ENCODE data around the gene AKAP1.
A peak's percentile ranks its signal among the peaks of the same experiment; 100 is the strongest.
"Not testable (repeated sequence)": the region's sequence is repeated elsewhere in the genome, so short reads cannot be mapped to it uniquely, and the experiment has no call there.

Gene AKAP1

DNA sequence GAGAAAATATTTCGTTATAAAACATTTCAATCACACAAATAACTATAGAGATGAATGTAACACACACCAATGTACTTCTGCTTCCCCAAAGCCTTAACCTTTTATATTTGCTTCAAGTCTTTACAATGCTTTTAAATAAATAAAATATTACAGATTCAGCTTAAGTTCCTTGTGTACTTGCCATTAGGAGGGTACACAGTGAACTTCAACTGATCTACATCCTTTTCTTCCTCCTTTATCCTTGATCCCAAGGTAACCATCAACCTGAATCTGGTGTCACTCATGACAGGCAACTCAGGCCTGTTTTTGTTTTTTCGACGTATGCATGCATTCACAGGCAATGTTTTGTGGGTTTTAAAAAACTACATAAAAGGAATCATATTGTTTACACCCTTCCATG is 9.3 kb upstream of the AKAP1 start:
- no peak for DNase-seq

DNA sequence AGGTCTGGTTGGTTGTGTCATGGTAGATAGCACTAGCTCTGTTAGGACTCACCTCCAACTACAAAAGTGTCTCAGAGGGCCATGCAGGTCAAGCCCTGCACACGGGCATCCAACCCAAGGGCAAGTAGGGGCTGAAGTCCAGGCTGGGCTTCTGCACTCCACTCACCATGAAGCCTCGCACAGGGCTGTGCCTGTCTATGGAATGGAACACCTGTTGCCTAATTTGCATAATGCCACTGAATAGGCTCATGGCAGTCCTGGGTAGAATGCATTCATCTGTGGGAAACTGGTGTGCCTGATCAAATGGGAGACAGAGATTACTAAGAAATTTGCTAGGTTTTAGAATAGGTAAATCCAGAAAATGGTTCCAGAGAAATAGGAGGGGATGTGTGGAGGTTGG is 8.0 kb upstream of the AKAP1 start:
- DNase-seq: no peak

GRCh38 chr17:57078274-57078673 is 6.8 kb upstream of the AKAP1 start:
- DNase-seq: no peak

DNA sequence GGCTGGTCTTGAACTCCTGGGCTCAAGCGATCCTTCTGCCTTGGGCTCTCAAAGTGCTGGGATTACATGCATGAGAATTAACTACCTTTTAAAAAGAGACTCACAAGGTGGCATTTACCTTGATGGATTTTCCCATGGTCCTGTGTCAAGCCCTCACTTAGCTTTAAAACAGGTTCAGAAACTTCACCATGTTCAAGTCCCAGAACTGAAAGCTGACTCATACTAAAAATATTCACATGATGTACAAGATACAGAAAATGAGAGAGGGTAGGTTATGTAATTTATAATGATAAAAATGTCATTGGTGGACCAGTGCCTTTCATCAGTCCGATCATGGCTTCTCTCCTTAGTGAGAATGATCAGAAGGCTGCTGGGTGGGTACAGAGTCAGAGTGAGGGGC is 4.3 kb upstream of the AKAP1 start:
- no peak for DNase-seq

GRCh38 chr17:57082441-57082840 is 2.6 kb upstream of the AKAP1 start:
- no peak for DNase-seq

- no peak for DNase-seq
These were observed 665 bp upstream of the AKAP1 start for GRCh38 chr17:57084361-57084801.

- DNase-seq: peak in 1 of 2 experiments; percentile 24
These were observed 512 bp downstream of the AKAP1 start for GRCh38 chr17:57085448-57086068.

DNA sequence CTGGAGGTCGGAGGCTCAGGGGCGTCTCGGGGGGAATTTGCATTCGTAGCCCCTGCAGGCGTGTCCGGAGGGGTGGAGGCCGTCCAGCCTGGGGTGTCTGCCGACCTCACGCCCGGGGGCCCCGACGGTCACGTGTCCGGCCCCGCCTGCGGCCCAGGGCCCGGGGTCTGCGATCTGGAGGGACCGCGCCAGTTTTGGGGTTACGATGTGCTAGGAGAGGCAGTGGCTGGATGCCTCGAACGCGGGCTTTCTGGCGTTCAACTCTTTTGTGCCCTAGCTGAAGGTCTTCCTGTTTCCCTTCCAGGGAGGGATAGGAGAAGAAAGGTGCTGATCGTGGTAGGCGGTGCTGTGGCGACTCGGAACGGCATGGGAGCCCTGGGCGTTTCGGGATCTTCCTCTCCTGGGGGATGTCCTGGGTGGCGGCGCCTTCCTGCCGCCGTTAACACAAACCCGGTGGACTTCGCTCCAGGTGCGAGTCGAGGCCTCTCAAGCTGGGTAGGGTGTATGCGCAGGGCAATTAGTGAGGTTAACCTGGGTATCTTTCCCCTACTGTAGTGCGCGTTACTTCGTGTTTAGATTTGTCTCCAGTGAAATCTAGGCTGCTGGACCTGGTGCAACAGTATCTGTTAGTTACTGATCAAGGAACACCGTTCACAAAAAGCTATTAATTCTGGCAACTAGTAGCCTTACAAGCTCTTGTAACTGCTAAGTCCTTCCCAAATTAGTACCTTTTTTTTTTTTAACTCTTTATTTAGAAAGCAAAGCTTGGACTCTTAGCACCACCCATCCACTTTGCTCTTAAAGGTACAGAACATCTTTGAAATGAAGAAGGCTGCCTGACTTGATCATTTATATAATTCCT is 1.3 kb downstream of the AKAP1 start:
- no peak for DNase-seq

DNA sequence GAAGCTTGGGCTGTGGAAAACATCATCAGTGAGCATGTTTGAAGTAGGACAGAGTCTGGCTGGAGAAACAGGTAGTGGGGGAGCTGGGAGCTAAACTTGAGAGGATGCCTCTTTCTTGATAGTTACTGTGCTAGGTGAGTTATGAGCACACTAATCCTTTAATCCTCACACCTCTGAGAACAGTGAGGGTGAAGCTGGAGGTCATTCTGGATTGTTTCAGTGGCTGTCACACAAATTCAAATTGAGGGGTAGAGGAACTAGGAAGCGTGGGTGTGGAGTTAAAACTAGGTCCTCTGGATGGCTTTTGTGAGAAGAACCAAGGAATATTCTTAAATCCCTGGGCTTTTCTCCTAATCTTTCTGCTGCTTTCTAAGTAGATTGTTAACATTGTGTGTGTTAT is 3.3 kb downstream of the AKAP1 start:
- DNase-seq: no peak

GRCh38 chr17:57089391-57089790 is 4.3 kb downstream of the AKAP1 start:
- no peak for DNase-seq

DNA sequence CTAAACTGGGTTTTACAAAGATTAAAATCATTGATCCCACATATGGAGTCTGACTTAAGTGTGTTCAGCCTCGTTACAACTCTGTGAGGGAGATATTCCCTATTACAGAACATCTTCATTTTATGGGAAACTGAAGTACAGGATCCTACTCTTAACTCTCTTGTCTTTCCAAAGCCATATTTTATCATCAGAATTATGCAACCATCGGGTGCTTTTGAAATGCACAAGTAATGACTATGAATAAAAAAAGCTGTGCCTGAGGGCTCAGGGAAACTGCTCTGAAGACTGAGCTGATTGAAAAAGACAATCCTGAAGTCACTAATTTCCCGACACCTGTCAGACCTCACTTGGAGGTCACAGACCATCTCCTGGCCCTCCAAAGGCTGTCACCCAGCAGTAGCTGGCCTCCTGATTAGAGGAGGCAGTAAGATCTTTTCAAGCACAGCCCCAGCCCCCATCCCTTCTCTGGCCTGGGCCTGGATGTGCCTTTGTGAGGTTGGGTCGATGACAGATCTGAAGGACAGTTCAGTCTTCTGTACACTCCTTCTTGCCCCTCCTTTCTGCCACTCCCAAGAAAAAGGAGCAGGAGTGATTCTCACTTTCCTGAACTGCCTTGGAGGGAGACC is 5.6 kb downstream of the AKAP1 start:
- no peak for DNase-seq

- DNase-seq: no peak
These were observed 6.2 kb downstream of the AKAP1 start for GRCh38 chr17:57091186-57091618.

- no peak for DNase-seq
These were observed 7.1 kb downstream of the AKAP1 start for GRCh38 chr17:57092171-57092570.

GRCh38 chr17:57092779-57093178 is 7.7 kb downstream of the AKAP1 start:
- DNase-seq: no peak

- DNase-seq: no peak
These were observed 11.6 kb downstream of the AKAP1 start for GRCh38 chr17:57096472-57097202.

- peak in 1 of 2 experiments; percentile 23 for DNase-seq
These were observed 12.9 kb downstream of the AKAP1 start for GRCh38 chr17:57097832-57098421.

DNA sequence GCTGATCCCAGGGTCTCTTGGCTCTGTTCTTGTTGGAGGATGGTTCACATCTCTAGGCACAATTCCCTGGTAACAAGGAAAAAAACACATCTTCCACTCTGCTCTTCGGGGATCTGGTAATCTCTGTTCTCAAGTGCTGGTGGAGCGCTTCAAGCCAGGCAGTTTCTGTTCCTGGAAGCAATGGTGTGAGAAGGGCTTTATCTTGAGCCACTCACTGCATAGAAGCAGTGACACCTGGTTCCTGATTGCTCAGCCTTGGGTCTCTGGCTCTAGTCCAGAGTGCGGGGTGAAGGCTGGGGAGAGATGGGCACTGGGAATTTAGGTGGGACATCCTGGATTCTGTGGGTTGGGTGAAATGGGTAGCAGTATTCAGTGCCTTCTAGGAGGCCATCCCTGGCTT is 14.1 kb downstream of the AKAP1 start:
- no peak for DNase-seq

GRCh38 chr17:57102122-57102521 is 17.1 kb downstream of the AKAP1 start:
- no peak for DNase-seq

DNA sequence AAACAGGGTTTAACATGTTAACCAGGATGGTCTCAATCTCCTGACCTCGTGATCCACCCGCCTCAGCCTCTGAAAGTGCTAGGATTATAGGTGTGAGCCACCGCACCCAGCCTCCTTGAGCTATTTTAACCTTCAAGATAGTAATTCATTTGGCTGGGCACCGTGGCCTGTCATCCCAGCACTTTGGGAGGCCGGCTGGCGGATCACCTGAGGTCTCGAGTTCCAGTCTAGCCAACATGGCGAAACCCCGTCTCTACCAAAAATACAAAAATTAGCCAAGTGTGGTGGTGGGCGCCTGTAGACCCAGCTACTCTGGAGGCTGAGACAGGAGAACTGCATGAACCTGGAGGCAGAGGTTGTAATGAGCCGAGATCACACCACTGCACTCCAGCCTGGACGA is 17.6 kb downstream of the AKAP1 start:
- DNase-seq: not testable (repeated sequence)

DNA sequence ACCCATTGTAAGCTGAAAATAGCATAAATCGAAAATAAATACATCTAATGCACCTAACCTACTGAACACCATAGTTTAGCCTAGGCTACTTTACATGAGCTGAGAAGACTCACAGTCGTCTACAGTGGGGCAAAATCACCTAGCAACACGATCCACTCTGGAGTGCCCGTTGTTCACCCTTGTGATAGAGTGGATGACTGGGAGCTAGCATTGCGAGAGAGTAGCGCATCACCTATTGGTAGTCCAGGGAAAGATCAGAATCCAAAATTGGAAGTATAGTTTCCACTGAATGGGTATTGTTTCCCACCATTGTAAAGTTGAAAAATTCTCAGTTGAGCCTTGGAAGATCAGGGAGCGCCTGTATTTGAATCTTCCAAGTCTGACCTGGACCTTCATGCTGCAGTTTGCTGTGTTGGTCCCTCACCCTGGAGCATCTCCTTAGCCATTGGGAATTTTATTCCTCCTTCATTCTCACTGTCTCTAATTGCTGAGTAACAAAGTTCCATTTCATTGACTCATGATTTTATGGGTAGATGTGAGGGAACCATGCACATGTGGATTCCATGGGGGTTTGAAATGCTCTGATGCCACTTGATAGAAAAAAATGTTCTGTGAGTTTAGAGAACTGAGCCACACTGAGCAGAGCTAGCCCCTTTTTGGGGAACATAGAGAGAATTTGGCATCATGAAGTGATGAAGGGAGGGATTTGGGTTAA is 19.6 kb downstream of the AKAP1 start:
- no peak for DNase-seq

DNA sequence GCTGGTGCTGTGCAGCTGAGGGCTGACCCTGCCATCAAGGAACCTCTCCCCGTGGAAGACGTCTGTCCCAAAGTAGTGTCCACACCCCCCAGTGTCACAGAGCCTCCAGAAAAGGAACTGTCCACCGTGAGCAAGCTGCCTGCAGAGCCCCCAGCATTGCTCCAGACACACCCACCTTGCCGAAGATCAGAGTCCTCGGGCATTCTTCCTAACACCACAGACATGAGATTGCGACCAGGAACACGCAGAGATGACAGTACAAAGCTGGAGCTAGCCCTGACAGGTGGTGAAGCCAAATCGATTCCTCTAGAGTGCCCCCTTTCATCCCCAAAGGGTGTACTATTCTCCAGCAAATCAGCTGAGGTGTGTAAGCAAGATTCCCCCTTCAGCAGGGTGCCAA is 20.5 kb downstream of the AKAP1 start:
- no peak for DNase-seq
